ENCODE results near the gene CBFA2T3.

- TF ChIP-seq GABPA (IDR thresholded peaks at IDR 0.05; ENCODE audit: low read depth) (no peak), CTCF (IDR thresholded peaks at IDR 0.05; ENCODE audit: insufficient read depth, low read length) (no peak), POLR2AphosphoS5 (IDR thresholded peaks at IDR 0.05; ENCODE audit: low read depth) (no peak)
- TF ChIP-seq, protein P1, sequence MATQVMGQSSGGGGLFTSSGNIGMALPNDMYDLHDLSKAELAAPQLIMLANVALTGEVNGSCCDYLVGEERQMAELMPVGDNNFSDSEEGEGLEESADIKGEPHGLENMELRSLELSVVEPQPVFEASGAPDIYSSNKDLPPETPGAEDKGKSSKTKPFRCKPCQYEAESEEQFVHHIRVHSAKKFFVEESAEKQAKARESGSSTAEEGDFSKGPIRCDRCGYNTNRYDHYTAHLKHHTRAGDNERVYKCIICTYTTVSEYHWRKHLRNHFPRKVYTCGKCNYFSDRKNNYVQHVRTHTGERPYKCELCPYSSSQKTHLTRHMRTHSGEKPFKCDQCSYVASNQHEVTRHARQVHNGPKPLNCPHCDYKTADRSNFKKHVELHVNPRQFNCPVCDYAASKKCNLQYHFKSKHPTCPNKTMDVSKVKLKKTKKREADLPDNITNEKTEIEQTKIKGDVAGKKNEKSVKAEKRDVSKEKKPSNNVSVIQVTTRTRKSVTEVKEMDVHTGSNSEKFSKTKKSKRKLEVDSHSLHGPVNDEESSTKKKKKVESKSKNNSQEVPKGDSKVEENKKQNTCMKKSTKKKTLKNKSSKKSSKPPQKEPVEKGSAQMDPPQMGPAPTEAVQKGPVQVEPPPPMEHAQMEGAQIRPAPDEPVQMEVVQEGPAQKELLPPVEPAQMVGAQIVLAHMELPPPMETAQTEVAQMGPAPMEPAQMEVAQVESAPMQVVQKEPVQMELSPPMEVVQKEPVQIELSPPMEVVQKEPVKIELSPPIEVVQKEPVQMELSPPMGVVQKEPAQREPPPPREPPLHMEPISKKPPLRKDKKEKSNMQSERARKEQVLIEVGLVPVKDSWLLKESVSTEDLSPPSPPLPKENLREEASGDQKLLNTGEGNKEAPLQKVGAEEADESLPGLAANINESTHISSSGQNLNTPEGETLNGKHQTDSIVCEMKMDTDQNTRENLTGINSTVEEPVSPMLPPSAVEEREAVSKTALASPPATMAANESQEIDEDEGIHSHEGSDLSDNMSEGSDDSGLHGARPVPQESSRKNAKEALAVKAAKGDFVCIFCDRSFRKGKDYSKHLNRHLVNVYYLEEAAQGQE (IDR thresholded peaks at IDR 0.05; ENCODE audit: insufficient replicate concordance, low read depth) = no peak
Observed at GRCh38 chr16:88835383-88835782, 141.6 kb downstream of the CBFA2T3 start.

Measured in HL-60 (cell line).